Tibial nerve (tissue), 4 donors: ENCODE measurements around the gene RXFP3.

Source experiments
- CTCF ChIP-seq, 5 experiments: fragments of 200-600 bp in 3 of 5; fragments of 450-650 bp in 2 of 5; sonication (generic) in 3 of 5; IDR thresholded peaks; one replicate each; pipeline ENCODE4 v1.5.1; 2016 to 2019; ENCODE audit warnings: antibody characterized with exemption in 5 of 5, mild to moderate bottlenecking in 3 of 5, moderate library complexity in 2 of 5
- EP300 ChIP-seq, 2 donors: sonication (generic); formaldehyde crosslinking; IDR thresholded peaks; one replicate each; pipeline ENCODE4 v1.6.1; 2017; ENCODE audit warnings: antibody characterized with exemption in 2 of 2, mild to moderate bottlenecking in 1 of 2
- POLR2A ChIP-seq, 2 donors: fragments of 450-650 bp; IDR thresholded peaks; one replicate each; pipeline ENCODE4 v1.6.1; 2017; ENCODE audit warnings: antibody characterized with exemption in 2 of 2, mild to moderate bottlenecking in 2 of 2, moderate library complexity in 2 of 2

DNA sequence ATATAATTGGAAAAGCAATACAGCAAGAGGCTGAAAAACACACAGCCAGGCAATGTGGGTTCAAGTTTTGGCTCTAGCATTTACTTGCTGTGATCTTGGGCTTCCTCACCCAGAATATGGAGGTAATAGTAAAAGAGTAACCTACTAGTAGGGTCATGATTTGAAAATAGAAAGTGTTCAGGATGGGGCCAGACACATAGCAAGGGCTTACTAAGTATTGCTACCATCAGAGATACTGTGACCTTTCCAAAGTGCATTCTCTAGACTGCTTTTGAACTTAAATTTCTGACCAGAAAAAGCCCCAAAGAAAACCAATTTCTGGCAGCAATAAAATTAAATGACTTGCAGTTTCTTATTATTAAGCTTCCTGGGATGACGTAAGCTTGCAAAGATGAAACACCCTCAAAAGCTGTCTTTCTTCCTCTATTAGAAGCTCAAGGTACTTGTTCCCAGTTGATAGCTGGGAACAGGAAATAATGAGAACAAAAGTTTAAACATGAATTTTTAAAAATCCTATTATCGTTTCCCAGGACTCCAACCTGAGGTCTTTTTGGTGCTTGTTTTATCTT is 28.0 kb downstream of the RXFP3 start:
- TF ChIP-seq CTCF (IDR thresholded peaks at IDR 0.05) (no peak), POLR2A (IDR thresholded peaks at IDR 0.05) (no peak), EP300 (IDR thresholded peaks at IDR 0.05) (no peak)
